DND-41 (cell line): Measurements from ENCODE around the gene BICC1.

Experiments
- EZH2 ChIP-seq: IDR thresholded peaks from 3 replicates; pipeline ENCODE4 v1.6.1; 2012; ENCODE audit warnings: borderline replicate concordance, low read depth, mild to moderate bottlenecking, moderate library complexity, low read length, inconsistent platforms; ENCODE audit not compliant: severe bottlenecking
- TF ChIP-seq, protein P1 (sequence below): IDR thresholded peaks from 2 replicates; pipeline ENCODE4 v1.5.1; 2012; ENCODE audit warnings: borderline replicate concordance, low read length, moderate library complexity, mild to moderate bottlenecking; ENCODE audit not compliant: poor library complexity, severe bottlenecking; ENCODE audit errors: extremely low read depth

GRCh38 chr10:58810751-58811150, 298.1 kb downstream of the BICC1 start:
- TF ChIP-seq, protein P1, sequence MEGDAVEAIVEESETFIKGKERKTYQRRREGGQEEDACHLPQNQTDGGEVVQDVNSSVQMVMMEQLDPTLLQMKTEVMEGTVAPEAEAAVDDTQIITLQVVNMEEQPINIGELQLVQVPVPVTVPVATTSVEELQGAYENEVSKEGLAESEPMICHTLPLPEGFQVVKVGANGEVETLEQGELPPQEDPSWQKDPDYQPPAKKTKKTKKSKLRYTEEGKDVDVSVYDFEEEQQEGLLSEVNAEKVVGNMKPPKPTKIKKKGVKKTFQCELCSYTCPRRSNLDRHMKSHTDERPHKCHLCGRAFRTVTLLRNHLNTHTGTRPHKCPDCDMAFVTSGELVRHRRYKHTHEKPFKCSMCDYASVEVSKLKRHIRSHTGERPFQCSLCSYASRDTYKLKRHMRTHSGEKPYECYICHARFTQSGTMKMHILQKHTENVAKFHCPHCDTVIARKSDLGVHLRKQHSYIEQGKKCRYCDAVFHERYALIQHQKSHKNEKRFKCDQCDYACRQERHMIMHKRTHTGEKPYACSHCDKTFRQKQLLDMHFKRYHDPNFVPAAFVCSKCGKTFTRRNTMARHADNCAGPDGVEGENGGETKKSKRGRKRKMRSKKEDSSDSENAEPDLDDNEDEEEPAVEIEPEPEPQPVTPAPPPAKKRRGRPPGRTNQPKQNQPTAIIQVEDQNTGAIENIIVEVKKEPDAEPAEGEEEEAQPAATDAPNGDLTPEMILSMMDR = no peak
- TF ChIP-seq EZH2 = no peak
